HG03565 (cell line): ENCODE measurements around the gene PABPC1L.

Experiments used
- ATAC-seq: cut with Tn5 transposase; IDR thresholded peaks from one replicate; pipeline ENCODE4 v1.9.1; 2021; ENCODE audit warnings: mild to moderate bottlenecking, moderate library complexity; ENCODE audit not compliant: unreplicated experiment

The PABPC1L gene

DNA sequence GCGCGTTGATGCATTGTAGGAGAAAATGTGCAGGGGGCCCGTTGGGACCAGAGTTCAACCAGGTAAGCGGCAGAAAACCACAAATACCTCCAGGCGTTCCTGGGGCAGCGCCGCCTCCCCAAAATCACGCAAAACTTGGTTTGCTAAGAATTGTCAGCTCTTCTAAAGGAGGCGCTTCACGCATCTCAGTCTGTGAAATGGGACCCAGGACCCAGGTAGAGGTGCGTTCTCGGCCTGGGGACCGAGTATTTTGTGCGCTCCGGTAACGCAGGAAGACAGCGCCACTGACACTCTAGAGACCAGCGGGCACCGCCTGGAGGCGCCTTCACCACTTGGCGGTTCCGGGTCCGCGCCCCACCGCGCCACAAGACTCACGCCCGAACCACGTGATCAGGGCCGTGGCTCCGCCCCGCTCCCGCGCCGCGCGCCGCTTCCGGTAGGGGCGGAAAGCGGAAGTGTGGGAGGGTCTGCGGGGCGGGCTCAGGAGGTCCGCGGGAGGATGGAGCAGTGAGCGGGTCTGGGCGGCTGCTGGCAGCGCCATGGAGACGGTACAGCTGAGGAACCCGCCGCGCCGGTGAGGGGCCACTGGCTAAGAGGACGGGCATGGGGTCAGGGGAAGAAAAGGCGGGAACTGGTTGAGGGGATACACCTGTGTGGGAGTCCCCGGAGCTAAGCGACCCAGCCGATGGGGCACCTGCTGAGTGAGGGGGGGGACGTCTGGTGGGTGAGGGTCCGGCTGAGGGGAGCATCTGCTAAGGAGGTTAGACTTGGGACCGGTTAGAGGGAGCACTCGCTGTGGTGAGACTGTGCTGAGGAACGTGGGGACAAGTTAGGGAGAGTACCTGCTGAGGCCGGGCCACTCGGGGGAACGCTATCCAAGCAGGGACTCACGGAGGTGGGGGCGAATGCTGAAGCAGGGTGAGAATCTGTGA, 56.4 kb downstream of the PABPC1L start, which contains the start of gene STK4:
Gene STK4, plus strand, starts transcription at position 483 of the 932 bp plus-strand sequence. Its CDS starts 57 bp downstream, at position 540.
- ATAC-seq = peak; percentile 59

DNA sequence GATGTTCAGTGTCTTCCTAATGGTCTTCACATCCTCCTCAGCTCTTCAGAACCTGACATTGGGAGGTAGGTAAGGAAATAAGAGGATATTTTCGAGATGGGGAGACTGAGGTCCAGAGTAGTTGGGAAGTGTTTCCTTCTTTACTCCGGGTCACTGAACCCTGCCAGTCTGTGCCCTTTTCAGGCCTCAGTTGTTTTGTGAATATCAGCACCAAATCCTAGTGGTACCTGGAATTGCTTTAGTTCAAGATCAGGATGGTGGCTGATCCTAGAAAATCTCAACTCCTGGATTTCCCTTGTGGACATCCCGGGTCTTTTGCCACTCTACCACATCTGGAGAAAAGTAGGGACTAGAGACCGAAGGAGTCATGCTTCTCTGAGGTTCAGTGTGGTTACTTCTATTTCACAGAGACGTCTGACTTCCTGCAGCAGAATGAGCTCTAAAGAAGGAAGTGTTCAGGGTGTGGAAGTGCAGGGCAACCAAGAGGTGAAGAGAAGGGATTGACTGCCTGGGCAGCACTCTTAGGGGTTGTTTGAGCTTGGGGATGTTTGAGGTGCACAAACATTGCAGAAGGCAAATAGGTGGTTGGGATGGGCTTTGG, 57.4 kb downstream of the PABPC1L start:
- ATAC-seq = no peak

DNA sequence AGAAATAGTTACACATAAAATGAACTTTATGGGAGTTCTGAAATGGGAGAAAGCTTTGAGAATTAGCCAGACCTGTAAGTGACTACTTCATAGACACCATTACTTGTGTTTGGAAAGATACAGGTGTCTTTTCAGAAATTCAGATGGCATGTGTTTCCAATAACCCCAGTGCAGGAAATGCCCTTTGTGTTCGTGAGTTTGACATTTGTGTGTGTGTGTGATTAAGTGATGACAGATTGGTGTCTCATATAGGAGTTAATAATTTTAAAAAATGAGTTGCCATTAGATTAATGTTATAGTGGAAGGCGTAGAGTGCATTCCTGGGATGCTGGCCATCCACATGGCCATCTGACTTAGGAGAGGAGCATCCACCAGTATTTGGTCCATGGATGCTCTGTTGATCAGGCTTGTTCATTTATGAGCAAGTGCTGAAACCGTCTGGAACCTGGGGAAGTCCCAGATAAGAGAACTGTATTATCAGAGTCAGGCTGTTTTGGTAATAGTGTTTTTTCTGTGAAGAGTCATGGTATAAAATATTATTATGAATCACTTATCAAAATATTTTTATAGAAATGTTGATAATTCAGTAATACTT, 59.5 kb downstream of the PABPC1L start:
- no peak for ATAC-seq

DNA sequence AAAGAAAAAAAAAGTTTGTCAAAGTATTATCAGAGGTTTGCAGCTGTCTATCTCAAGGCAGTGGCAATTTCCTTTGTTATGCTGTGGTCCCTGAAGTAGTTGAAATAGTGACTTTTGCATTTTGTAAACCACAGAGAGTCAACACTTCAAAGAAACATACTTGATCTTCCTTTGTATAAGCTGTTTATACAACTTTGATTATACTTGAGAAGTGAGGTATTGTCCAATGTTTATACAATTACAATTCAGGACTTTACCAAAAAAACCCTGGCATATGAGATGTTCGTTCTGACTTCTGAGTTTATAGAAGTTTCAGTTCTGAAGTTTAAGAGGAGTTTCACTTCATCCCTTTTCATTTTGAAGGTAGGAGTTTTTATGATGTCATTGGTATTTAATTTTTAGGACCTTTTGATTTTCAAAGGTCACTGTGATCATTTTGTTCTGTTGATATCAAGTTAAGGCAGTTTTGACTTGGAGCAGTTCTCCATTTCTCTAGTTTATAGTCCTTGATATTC, 60.4 kb downstream of the PABPC1L start:
- no peak for ATAC-seq

DNA sequence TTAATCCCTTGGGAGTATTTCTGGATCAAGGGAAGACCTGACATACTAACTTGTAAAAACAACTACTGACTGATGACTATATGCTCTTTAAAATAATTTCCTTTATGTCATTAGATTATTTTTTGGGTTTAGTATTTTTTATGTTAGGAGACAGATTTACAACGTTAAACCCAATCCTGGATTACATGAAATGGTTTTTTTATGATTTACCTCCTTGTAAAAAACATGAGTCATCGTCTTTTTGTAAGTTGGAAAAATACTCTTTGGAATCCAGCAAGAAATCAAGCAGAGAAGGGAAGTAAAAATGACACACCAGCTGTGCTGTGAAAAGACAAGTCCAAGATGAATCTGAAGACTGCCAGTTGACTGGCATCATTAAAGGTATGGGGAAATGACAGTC, 63.2 kb downstream of the PABPC1L start:
- ATAC-seq = no peak

DNA sequence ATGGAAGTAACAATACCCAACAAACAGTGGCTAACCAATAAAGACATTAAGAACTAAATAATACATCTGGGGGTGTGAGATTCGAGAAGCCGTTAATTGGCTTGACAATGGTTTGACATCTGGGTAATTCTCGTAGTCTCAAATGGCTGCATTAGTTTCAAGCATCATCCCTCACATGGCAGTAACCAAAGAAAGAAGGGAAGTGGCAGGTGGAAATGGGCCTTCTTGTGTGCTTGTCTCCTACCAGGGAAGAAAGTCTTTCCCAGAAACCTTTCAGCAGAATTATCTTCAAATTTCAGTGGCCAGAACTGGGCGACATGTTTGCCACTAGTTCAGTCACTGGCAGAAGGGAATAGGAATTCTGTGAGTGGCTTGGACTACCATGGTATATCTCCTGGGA, 66.8 kb downstream of the PABPC1L start:
- no peak for ATAC-seq

DNA sequence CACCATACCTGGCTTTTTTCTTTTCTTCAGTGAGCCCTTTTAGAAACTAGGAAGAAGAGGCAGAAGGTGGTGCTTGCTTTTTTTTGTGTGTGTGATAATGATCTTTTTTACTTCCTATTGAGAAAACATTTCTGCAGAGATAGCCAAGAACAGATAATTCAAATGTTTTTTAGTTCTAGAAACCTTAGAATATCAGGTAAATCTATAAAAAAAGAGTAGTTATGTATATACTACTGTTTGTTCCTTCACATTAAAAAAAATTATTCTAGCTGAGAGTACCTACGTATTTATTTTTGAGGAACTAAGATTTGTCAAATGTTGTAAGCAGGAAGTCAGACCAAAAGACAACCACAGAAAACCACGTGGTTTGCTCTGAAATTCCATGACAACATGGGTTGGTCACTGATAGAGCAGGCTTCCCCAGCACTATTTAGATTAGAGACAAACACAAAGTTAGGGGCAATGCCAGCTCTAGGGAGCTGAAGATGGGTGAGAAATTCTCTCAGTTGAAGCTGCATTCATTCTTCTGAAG, 69.3 kb downstream of the PABPC1L start:
- peak; percentile 87 for ATAC-seq

DNA sequence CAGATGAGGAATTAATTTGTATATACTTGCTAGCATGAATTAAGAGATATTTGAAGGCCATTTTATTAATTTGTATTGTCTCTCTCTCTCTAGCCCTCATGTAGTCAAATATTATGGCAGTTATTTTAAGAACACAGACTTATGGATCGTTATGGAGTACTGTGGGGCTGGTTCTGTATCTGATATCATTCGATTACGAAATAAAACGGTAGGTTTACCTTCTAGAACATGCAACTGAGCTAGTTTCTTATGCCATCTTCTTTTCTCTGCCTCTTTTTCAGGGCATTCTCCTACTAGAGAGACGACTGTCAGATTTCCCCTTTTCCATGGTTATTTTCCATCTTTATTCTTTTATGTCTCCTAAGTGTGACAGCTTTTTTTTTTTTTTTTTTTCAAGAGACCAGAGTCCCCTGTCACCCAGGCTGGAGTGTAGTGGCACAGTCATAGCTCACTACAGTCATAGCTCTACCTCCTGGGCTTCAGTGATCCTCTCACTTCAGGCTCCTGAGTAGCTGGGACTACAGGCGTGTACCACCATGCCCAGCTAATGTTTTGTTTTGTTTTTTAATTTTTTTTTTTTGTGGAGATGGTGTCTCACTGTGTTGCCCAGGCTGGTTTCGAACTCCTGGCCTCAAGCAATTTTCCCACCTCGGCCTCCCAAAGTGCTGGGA, 72.0 kb downstream of the PABPC1L start:
- no peak for ATAC-seq

DNA sequence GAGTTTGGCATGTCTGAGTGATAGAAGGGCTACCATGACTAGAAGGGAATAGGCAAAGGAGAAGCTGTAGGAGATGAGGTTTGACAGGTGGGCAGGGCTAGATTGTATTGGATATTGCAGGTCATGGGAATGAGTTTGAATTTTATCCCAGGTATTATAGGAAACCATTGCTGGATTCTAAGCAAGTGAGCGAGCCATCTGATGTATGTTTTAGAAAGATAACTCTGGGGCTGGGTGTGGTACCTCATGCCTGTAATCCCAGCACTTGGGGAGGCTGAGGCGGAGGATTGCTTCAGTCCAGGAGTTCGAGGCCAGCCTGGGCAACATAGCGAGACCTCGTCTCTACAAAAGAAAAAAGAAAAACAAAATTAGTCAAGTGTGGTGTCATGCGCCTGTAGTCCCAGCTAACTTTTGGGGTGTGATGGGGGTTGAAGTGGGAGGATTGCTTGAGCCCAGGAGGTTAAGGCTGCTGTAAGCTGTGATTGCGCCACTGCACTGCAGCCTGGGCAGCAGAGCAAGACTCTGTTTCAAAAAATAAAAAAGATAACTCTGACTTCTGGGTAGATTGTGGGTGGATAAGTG, 73.3 kb downstream of the PABPC1L start:
- ATAC-seq = no peak

DNA sequence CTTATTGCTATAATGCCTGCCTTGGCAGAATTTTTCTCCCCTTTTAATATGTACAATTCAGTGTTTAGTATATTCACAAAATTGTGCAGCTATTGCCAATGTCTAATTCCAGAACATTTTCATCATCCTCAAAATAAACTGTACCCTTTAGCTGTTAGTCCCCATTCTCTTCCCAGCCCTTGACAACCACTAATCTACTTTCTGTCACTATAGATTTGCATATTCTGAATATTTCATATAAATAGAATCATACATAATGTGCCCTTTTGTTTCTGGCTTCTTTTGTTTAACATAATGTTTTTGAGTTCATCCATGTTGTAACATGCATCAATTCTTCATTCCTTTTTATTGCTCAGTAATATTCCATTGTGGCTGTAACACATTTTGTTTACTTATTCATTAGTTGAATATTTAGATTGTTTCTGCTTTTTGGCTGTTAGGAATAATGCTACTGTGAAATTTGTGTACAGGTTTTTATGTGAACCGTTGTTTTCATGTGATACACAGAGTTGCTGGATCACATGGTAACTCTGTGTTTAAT, 78.8 kb downstream of the PABPC1L start:
- no peak for ATAC-seq
